Measurements from ENCODE around the gene TDRD7. TPM values are rescaled to one million over a fixed set of nuclear protein-coding genes. Genes with fewer than 3 reads are reported as not detected.

TDRD7 gene
- total RNA-seq, 1 donor from 2014 or later = 8.6 TPM

- no peak for DNase-seq (ENCODE audit: low spot score in 2 of 2, unreplicated experiment in 2 of 2)
- Mint-ChIP-seq H3K27me3 (ENCODE audit: low read depth) (no peaks in the 10 kb centered on the region), H3K4me1 (no peaks in the 10 kb centered on the region), H3K4me3 (no peak overlapping the region), H3K9me3 (no peaks in the 10 kb centered on the region), H3K36me3 (peaks cover 13% of the 10 kb centered on the region), H3K27ac (no peak overlapping the region)
- TF ChIP-seq, protein P1, sequence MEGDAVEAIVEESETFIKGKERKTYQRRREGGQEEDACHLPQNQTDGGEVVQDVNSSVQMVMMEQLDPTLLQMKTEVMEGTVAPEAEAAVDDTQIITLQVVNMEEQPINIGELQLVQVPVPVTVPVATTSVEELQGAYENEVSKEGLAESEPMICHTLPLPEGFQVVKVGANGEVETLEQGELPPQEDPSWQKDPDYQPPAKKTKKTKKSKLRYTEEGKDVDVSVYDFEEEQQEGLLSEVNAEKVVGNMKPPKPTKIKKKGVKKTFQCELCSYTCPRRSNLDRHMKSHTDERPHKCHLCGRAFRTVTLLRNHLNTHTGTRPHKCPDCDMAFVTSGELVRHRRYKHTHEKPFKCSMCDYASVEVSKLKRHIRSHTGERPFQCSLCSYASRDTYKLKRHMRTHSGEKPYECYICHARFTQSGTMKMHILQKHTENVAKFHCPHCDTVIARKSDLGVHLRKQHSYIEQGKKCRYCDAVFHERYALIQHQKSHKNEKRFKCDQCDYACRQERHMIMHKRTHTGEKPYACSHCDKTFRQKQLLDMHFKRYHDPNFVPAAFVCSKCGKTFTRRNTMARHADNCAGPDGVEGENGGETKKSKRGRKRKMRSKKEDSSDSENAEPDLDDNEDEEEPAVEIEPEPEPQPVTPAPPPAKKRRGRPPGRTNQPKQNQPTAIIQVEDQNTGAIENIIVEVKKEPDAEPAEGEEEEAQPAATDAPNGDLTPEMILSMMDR (IDR thresholded peaks at IDR 0.05; ENCODE audit: unreplicated experiment) = no peak
Observed at GRCh38 chr9:97480174-97480573, 68.3 kb downstream of the TDRD7 start.

GRCh38 chr9:97480749-97481148 lies 68.9 kb downstream of the TDRD7 start:
- no peak overlapping the region for H3K4me3 Mint-ChIP-seq
- H3K9me3 Mint-ChIP-seq = no peaks in the 10 kb centered on the region
- no peak overlapping the region for H3K27ac Mint-ChIP-seq
- TF ChIP-seq, protein P1 (IDR thresholded peaks at IDR 0.05; ENCODE audit: unreplicated experiment) = no peak
- peaks cover 13% of the 10 kb centered on the region for H3K36me3 Mint-ChIP-seq
- no peaks in the 10 kb centered on the region for H3K27me3 Mint-ChIP-seq (ENCODE audit: low read depth)
- DNase-seq (ENCODE audit: low spot score in 2 of 2, unreplicated experiment in 2 of 2) = no peak
- no peaks in the 10 kb centered on the region for H3K4me1 Mint-ChIP-seq

DNA sequence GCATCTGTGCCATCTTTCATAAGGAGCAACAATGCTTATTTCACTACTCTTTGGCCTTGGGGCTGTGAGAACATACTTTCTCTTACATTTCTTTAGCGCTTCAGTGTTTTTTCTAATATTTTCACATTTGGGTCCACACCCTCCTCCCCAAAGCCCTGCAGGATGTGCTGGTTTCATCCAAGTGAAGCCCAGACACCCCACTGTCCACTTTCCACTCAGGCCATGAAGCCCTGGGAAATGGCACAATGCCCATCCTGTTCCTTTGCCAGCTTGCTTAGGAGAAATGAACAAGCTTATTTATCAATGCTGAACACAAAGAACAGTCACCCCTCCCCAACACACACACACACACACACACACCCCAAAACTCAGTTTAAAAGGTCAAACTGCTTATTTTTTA lies 72.2 kb downstream of the TDRD7 start:
- H3K4me3 Mint-ChIP-seq = no peak overlapping the region

DNA sequence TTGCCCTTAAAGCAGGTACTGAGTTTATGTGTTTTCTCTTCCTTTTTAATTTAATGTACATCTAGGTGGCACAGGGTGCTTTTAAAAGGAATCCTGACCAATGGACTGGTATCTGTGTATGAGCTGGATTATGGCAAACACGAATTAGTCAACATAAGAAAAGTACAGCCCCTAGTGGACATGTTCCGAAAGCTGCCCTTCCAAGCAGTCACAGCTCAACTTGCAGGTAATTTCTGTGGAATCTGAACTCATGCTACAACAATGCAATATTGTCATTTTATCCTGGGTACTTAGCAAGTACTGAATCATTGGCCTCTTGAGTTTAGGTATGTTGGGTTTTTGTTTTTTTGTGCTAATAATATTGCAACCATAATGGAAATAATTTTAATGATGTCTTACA lies 75.2 kb downstream of the TDRD7 start:
- no peak for DNase-seq (ENCODE audit: low spot score in 2 of 2, unreplicated experiment in 2 of 2)
- Mint-ChIP-seq H3K9me3 (peaks cover 27% of the 10 kb centered on the region), H3K36me3 (peaks cover 43% of the 10 kb centered on the region), H3K27ac (no peak overlapping the region), H3K4me3 (no peak overlapping the region), H3K4me1 (peaks cover 6% of the 10 kb centered on the region), H3K27me3 (ENCODE audit: low read depth) (peaks cover 2% of the 10 kb centered on the region)
- TF ChIP-seq, protein P1 (IDR thresholded peaks at IDR 0.05; ENCODE audit: unreplicated experiment) = no peak

More for the DNA sequence above, 72.2 kb downstream of the TDRD7 start:
- Mint-ChIP-seq H3K27me3 (ENCODE audit: low read depth) (peaks cover 2% of the 10 kb centered on the region), H3K9me3 (peaks cover 19% of the 10 kb centered on the region), H3K4me1 (no peaks in the 10 kb centered on the region), H3K27ac (no peak overlapping the region), H3K36me3 (peaks cover 28% of the 10 kb centered on the region)
- TF ChIP-seq, protein P1 (IDR thresholded peaks at IDR 0.05; ENCODE audit: unreplicated experiment) = no peak
- DNase-seq (ENCODE audit: low spot score in 2 of 2, unreplicated experiment in 2 of 2) = no peak

- TF ChIP-seq, protein P1 (IDR thresholded peaks at IDR 0.05; ENCODE audit: unreplicated experiment) = no peak
- DNase-seq (ENCODE audit: low spot score in 2 of 2, unreplicated experiment in 2 of 2) = no peak
- H3K9me3 Mint-ChIP-seq = peaks cover 27% of the 10 kb centered on the region
- H3K27ac Mint-ChIP-seq = no peak overlapping the region
- peaks cover 2% of the 10 kb centered on the region for H3K27me3 Mint-ChIP-seq (ENCODE audit: low read depth)
- peaks cover 6% of the 10 kb centered on the region for H3K4me1 Mint-ChIP-seq
- H3K36me3 Mint-ChIP-seq = peaks cover 39% of the 10 kb centered on the region
- no peak overlapping the region for H3K4me3 Mint-ChIP-seq
Observed at GRCh38 chr9:97487861-97488260, 76.0 kb downstream of the TDRD7 start.

All from mesothelial cell of epicardium (in vitro differentiated cells).